Activated CD4-positive, alpha-beta memory T cell treated with anti-CD3 and anti-CD28 coated beads, Interleukin-2, amount 10 ng/mL, durations not matched to agents 7 days and 5 days (primary cell): ENCODE measurements around the gene SGCD. TPM values are rescaled to one million over a fixed set of nuclear protein-coding genes. Genes with fewer than 3 reads are reported as not detected.

ENCODE experiments used
- CTCF ChIA-PET: fragments of 350-600 bp; sonication (Branson Sonifier 250); formaldehyde crosslinking; loops from one replicate; lab custom pipeline; 2021; ENCODE audit warnings: antibody characterized with exemption, inconsistent platforms; lab: Charles Lee
- POLR2A ChIA-PET: fragments of 350-600 bp; sonication (Branson Sonifier 250); formaldehyde crosslinking; loops from one replicate; lab custom pipeline; 2021; ENCODE audit warnings: antibody characterized with exemption; lab: Charles Lee
- DNase-seq: peaks from one replicate; pipeline ENCODE4 v3.0.0-alpha.2; 2020
- H3K27ac Mint-ChIP-seq: one replicate; pipeline ENCODE4 v1.8.0; 2021; ENCODE audit warnings: mild to moderate bottlenecking, mixed read lengths
- H3K27me3 Mint-ChIP-seq: one replicate; pipeline ENCODE4 v1.8.0; 2021; ENCODE audit warnings: mixed read lengths
- H3K36me3 Mint-ChIP-seq: one replicate; pipeline ENCODE4 v1.8.0; 2021; ENCODE audit warnings: low read depth, mixed read lengths
- H3K4me1 Mint-ChIP-seq: one replicate; pipeline ENCODE4 v1.8.0; 2021; ENCODE audit warnings: mixed read lengths
- H3K4me3 Mint-ChIP-seq: one replicate; pipeline ENCODE4 v1.8.0; 2021; ENCODE audit warnings: mild to moderate bottlenecking, mixed read lengths
- H3K9me3 Mint-ChIP-seq: one replicate; pipeline ENCODE4 v1.8.0; 2021; ENCODE audit warnings: mixed read lengths
- total RNA-seq, 2 experiments: library from RNA; stranded (reverse); gene quantifications; one replicate each; pipeline ENCODE4 v1.2.3, GENCODE V29; 2021

Gene SGCD
- total RNA-seq, 2 experiments from 2014 or later = not detected

GRCh38 chr5:156396063-156396829 lies 69.3 kb downstream of the SGCD start:
- ChIA-PET CTCF (no interaction called here), POLR2A (no interaction called here)
- no peaks in the 10 kb centered on the region for H3K4me1 Mint-ChIP-seq
- no peak for DNase-seq
- peaks cover 3% of the 10 kb centered on the region for H3K27me3 Mint-ChIP-seq
- H3K4me3 Mint-ChIP-seq = no peak overlapping the region
- H3K27ac Mint-ChIP-seq = no peak overlapping the region
- H3K36me3 Mint-ChIP-seq = no peaks in the 10 kb centered on the region
- H3K9me3 Mint-ChIP-seq = no peaks in the 10 kb centered on the region

- no peak for DNase-seq
- no peak overlapping the region for H3K4me3 Mint-ChIP-seq
- ChIA-PET POLR2A (no interaction called here), CTCF (no interaction called here)
- no peaks in the 10 kb centered on the region for H3K9me3 Mint-ChIP-seq
- no peaks in the 10 kb centered on the region for H3K36me3 Mint-ChIP-seq
- H3K27ac Mint-ChIP-seq = no peak overlapping the region
- peaks cover 3% of the 10 kb centered on the region for H3K27me3 Mint-ChIP-seq
- peaks cover under 1% of the 10 kb centered on the region for H3K4me1 Mint-ChIP-seq
Measured at GRCh38 chr5:156396830-156397081, 69.8 kb downstream of the SGCD start.

DNA sequence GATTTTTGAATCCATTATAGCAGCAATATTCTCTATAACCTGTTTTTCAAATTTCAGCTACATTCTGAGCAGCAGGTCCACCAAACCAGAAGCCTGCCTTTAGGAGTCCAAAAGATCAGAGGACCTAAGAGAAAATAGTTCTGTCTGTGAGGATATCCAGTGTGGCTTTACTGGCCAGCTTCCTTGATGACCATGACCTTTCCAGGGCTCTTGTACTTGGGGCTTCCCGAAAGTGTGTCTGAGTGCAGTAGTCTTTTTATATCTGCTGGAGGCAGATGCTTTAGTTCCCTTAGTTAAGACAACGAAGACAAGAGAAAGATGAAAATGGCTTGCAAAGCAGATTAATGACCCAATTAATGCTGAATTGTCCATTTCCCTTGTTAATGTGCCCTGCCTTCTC lies 72.4 kb downstream of the SGCD start:
- H3K9me3 Mint-ChIP-seq = no peaks in the 10 kb centered on the region
- ChIA-PET POLR2A (no interaction called here), CTCF (no interaction called here)
- H3K36me3 Mint-ChIP-seq = no peaks in the 10 kb centered on the region
- H3K27ac Mint-ChIP-seq = no peak overlapping the region
- H3K27me3 Mint-ChIP-seq = no peaks in the 10 kb centered on the region
- no peak overlapping the region for H3K4me3 Mint-ChIP-seq
- H3K4me1 Mint-ChIP-seq = peaks cover 15% of the 10 kb centered on the region
- no peak for DNase-seq

DNA sequence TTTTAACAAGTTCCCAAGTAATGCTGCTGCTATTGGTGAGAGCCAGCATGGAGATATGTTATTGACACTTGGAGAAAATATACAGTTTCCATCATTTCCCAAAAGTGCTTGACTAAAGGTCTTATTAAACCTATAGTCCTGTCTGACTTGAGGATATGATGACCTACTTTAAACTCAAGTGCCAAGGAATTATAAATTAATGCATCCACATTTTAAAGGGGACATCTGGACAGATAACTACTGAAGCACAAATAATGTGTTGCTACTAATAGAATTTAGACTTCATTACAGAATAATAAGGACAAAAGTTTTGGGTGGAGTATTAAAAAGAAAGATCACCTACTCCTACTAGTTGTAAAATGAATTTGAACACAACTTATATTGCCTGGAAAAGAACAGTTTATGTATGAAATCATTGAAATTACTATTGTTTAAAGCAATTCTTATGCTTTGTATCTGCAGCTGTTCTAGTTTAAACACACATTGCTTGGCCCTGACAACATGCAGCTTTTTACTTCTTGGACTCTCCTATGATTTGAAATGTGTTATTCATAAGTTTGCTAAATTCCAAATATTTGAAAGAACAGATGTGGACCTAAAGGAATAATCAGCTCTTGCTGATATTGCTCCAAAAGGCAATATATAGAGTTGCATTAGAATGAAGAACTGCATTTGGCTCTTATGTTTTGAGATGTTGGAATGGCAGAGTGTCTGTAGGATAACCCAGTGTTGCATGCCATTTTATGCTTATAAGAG lies 73.4 kb downstream of the SGCD start:
- Mint-ChIP-seq H3K27ac (no peak overlapping the region), H3K9me3 (no peaks in the 10 kb centered on the region), H3K27me3 (no peaks in the 10 kb centered on the region), H3K4me1 (peaks cover 15% of the 10 kb centered on the region), H3K4me3 (no peak overlapping the region), H3K36me3 (no peaks in the 10 kb centered on the region)
- DNase-seq = no peak
- ChIA-PET POLR2A (no interaction called here), CTCF (no interaction called here)

DNA sequence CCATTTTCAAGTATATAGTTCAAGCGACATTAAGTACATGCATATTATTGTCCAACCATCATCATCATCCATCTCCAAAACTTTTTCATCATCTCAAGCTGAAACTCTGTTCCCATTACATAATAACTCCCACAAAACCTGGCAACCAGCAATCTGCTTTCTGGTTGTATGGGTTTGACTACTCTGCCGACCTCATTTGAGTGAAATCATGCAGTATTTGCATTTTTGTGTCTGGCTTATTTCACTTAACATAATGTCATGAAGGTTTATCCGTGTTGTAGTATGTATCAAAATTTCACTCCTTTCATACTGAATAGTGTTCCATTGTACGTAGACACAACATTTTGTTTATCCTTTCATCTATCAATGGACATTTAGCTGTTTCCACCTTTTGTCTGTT lies 74.8 kb downstream of the SGCD start:
- ChIA-PET CTCF (no interaction called here), POLR2A (no interaction called here)
- H3K27me3 Mint-ChIP-seq = peaks cover 2% of the 10 kb centered on the region
- no peak for DNase-seq
- no peaks in the 10 kb centered on the region for H3K36me3 Mint-ChIP-seq
- H3K4me1 Mint-ChIP-seq = peaks cover 15% of the 10 kb centered on the region
- no peak overlapping the region for H3K4me3 Mint-ChIP-seq
- no peaks in the 10 kb centered on the region for H3K9me3 Mint-ChIP-seq
- no peak overlapping the region for H3K27ac Mint-ChIP-seq

- Mint-ChIP-seq H3K27ac (no peak overlapping the region), H3K36me3 (no peaks in the 10 kb centered on the region), H3K4me3 (peak overlapping the region; percentile 16), H3K9me3 (no peaks in the 10 kb centered on the region), H3K27me3 (peaks cover 2% of the 10 kb centered on the region), H3K4me1 (peaks cover 15% of the 10 kb centered on the region)
- DNase-seq = peak; percentile 49
- POLR2A ChIA-PET = no interaction called here
- CTCF ChIA-PET = no interaction called here
Measured at GRCh38 chr5:156402387-156402921, 75.5 kb downstream of the SGCD start.

- POLR2A ChIA-PET = no interaction called here
Measured at GRCh38 chr5:156405988-156406387, 79.0 kb downstream of the SGCD start.

GRCh38 chr5:156407251-156407650 lies 80.3 kb downstream of the SGCD start:
- ChIA-PET POLR2A (no interaction called here), CTCF (no interaction called here)
- Mint-ChIP-seq H3K9me3 (no peaks in the 10 kb centered on the region), H3K4me3 (no peak overlapping the region), H3K36me3 (no peaks in the 10 kb centered on the region), H3K4me1 (peaks cover 9% of the 10 kb centered on the region), H3K27me3 (peaks cover 13% of the 10 kb centered on the region), H3K27ac (no peak overlapping the region)
- DNase-seq = no peak

More at GRCh38 chr5:156405988-156406387, 79.0 kb downstream of the SGCD start:
- Mint-ChIP-seq H3K9me3 (no peaks in the 10 kb centered on the region), H3K27ac (no peak overlapping the region), H3K36me3 (no peaks in the 10 kb centered on the region), H3K4me1 (peaks cover 15% of the 10 kb centered on the region), H3K27me3 (peaks cover 12% of the 10 kb centered on the region), H3K4me3 (no peak overlapping the region)
- CTCF ChIA-PET = no interaction called here
- no peak for DNase-seq

- Mint-ChIP-seq H3K9me3 (no peaks in the 10 kb centered on the region), H3K36me3 (no peaks in the 10 kb centered on the region), H3K27me3 (peaks cover 13% of the 10 kb centered on the region), H3K27ac (no peak overlapping the region), H3K4me1 (no peaks in the 10 kb centered on the region), H3K4me3 (no peak overlapping the region)
- POLR2A ChIA-PET = no interaction called here
- CTCF ChIA-PET = interaction anchor here (1.5 kb wide), 1 partner anchor 12 kb away, joined by 3 read pairs; no protein-coding TSS in a partner anchor
- DNase-seq = no peak
Measured at GRCh38 chr5:156409834-156410233, 82.9 kb downstream of the SGCD start.

GRCh38 chr5:156411185-156411613 lies 84.2 kb downstream of the SGCD start:
- Mint-ChIP-seq H3K4me3 (no peak overlapping the region), H3K4me1 (no peaks in the 10 kb centered on the region), H3K27ac (no peak overlapping the region), H3K27me3 (peaks cover 13% of the 10 kb centered on the region), H3K9me3 (no peaks in the 10 kb centered on the region), H3K36me3 (no peaks in the 10 kb centered on the region)
- ChIA-PET CTCF (no interaction called here), POLR2A (no interaction called here)
- no peak for DNase-seq

GRCh38 chr5:156411957-156412356 lies 85.0 kb downstream of the SGCD start:
- no peaks in the 10 kb centered on the region for H3K36me3 Mint-ChIP-seq
- H3K4me1 Mint-ChIP-seq = no peaks in the 10 kb centered on the region
- H3K27ac Mint-ChIP-seq = no peak overlapping the region
- DNase-seq = no peak
- H3K27me3 Mint-ChIP-seq = peaks cover 12% of the 10 kb centered on the region
- no peak overlapping the region for H3K4me3 Mint-ChIP-seq
- POLR2A ChIA-PET = no interaction called here
- CTCF ChIA-PET = no interaction called here
- no peaks in the 10 kb centered on the region for H3K9me3 Mint-ChIP-seq

DNA sequence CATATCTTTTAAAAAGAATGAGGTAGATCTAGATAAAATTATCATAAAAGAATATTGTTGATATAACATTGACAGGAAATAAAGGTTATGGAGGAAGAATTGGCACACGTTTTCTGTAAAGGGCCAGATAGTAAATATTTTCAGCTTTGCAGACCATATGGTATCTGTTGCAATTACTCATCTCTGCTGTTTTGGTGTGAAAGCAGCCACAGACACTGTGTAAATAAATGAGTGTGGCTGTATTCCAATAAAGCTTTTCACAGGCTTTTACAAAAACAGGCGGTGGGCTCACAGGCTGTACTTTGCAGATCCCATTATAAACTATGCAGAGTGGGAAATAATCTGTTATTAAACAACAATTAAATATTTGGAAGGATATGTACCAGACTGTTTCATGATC lies 87.4 kb downstream of the SGCD start:
- H3K27ac Mint-ChIP-seq = no peak overlapping the region
- POLR2A ChIA-PET = no interaction called here
- CTCF ChIA-PET = no interaction called here
- no peak for DNase-seq
- H3K36me3 Mint-ChIP-seq = no peaks in the 10 kb centered on the region
- no peaks in the 10 kb centered on the region for H3K9me3 Mint-ChIP-seq
- no peaks in the 10 kb centered on the region for H3K4me1 Mint-ChIP-seq
- peaks cover 8% of the 10 kb centered on the region for H3K27me3 Mint-ChIP-seq
- no peak overlapping the region for H3K4me3 Mint-ChIP-seq

DNA sequence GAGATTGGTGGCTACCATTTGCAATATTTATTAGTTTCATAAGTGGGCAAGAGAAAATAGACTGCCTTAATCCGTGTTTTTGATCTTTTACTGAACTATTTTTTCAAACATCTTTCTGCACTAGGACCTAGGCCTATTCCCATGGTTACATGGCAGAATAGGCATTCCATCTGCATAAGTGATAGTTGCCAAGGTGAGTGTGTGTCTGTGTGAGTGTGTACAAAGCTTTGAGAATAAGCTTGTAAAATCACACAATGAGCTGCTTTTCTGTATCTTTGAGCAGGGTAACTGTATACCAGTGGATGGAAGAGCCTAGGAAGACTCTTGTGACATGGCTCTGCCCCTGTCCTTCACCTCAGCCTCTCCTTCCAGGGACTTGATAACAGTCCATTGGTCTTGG lies 92.7 kb downstream of the SGCD start:
- CTCF ChIA-PET = no interaction called here
- Mint-ChIP-seq H3K36me3 (no peaks in the 10 kb centered on the region), H3K27me3 (no peaks in the 10 kb centered on the region), H3K4me1 (no peaks in the 10 kb centered on the region), H3K9me3 (no peaks in the 10 kb centered on the region), H3K4me3 (no peak overlapping the region), H3K27ac (no peak overlapping the region)
- DNase-seq = no peak
- POLR2A ChIA-PET = no interaction called here
